HepG2 (cell line): Measurements from ENCODE around the gene HIPK2. TPM values are rescaled to one million over a fixed set of nuclear protein-coding genes. Genes with fewer than 3 reads are reported as not detected.

Experiments
- AGO2 ChIP-seq: fragments of 200-400 bp; formaldehyde crosslinking; optimal IDR thresholded peaks from 2 replicates; pipeline ENCODE3; 2017; ENCODE audit warnings: mild to moderate bottlenecking, low read depth, low read length, moderate library complexity
- ATM ChIP-seq: fragments of 450-650 bp; IDR thresholded peaks from 2 replicates; pipeline ENCODE4 v1.7.1; 2017; ENCODE audit warnings: mild to moderate bottlenecking, borderline replicate concordance
- DBP ChIP-seq: sonication (generic); formaldehyde crosslinking; IDR thresholded peaks from 2 replicates; pipeline ENCODE4 v1.4.0; 2020; ENCODE audit warnings: missing genetic modification reagents; ENCODE audit errors: not compliant biosample characterization
- GABPA ChIP-seq, 2 experiments: IDR thresholded peaks; 2 replicates each; pipeline ENCODE4 v1.6.1; 2011 to 2016; ENCODE audit warnings: low read depth in 2 of 2, low read length in 1 of 2, missing biosample characterization in 1 of 2, missing genetic modification characterization in 1 of 2
- HOMEZ ChIP-seq: IDR thresholded peaks from 2 replicates; pipeline ENCODE4 v1.6.1; 2016; ENCODE audit warnings: low read depth
- MLXIP ChIP-seq: sonication (generic); formaldehyde crosslinking; IDR thresholded peaks from 2 replicates; pipeline ENCODE4 v1.9.0; 2021; ENCODE audit warnings: missing genetic modification reagents, borderline replicate concordance
- MNT ChIP-seq: fragments of 450-650 bp; IDR thresholded peaks from 2 replicates; pipeline ENCODE4 v1.6.1; 2016
- SCMH1 ChIP-seq: sonication (generic); formaldehyde crosslinking; IDR thresholded peaks from 2 replicates; pipeline ENCODE4 v1.9.0; 2021; ENCODE audit warnings: missing genetic modification reagents, mild to moderate bottlenecking, borderline replicate concordance
- TCF7 ChIP-seq: sonication (generic); IDR thresholded peaks from 2 replicates; pipeline ENCODE4 v1.6.1; 2016; ENCODE audit warnings: antibody characterized with exemption, low read depth
- ZNF382 ChIP-seq: sonication (generic); formaldehyde crosslinking; IDR thresholded peaks from 2 replicates; pipeline ENCODE4 v1.5.0; 2020; ENCODE audit warnings: missing genetic modification reagents, mild to moderate bottlenecking, borderline replicate concordance
- ZNF709 ChIP-seq: sonication (generic); formaldehyde crosslinking; IDR thresholded peaks from 2 replicates; pipeline ENCODE4 v1.5.0; 2020; ENCODE audit warnings: mild to moderate bottlenecking, missing genetic modification reagents
- ZNF746 ChIP-seq: sonication (generic); formaldehyde crosslinking; IDR thresholded peaks from 2 replicates; pipeline ENCODE4 v1.8.0; 2022; ENCODE audit warnings: mild to moderate bottlenecking, missing genetic modification reagents
- polyA plus RNA-seq, 8 experiments: library from polyadenylated mRNA; depleted of rRNA in 3 of 8; stranded (reverse) in 7 of 8; unstranded in 1 of 8; fragments of >200 nt; fragmentation: Illumina TruSeq in 4 of 8; extraction: Trizol in 4 of 8; gene quantifications; 2 replicates each; pipeline versions ENCODE4 v1.2.1 to v1.2.3, GENCODE V29; 2011 to 2016; ENCODE audit warnings: low read depth in 4 of 8, missing spikeins in 1 of 8, mixed read lengths in 1 of 8; ENCODE audit not compliant: insufficient read depth in 1 of 8
- total RNA-seq, 5 experiments: library from RNA; depleted of rRNA; stranded (reverse); fragments of >200 nt; fragmentation: Illumina TruSeq; extraction: Trizol; gene quantifications; 2 replicates each; pipeline ENCODE4 v1.2.3, GENCODE V29; 2016; ENCODE audit warnings: low read depth in 1 of 5

HIPK2 gene
- total and polyA plus RNA-seq, 2 of the 13 experiments (the other 11 are each of a cell fraction or from before 2014, with no cell fraction given) = 14.4 to 20.2 TPM

GRCh38 chr7:139658908-139659675, 118.7 kb downstream of the HIPK2 start (continued):
- 0 out of 2 replicates have a peak, but pooled peaks have one; percentile 8 for TF ChIP-seq HOMEZ (CRISPR knock-in tag)
- peak; percentile 35; the same call in 1 of the 2 replicates for TF ChIP-seq TCF7
- no peak for TF ChIP-seq ATM
- no peak for TF ChIP-seq GABPA (IDR thresholded peaks at IDR 0.05; ENCODE audit: low read depth, low read length)
- TF ChIP-seq GABPA (CRISPR knock-in tag; IDR thresholded peaks at IDR 0.05; ENCODE audit: low read depth) = no peak
- no peak for TF ChIP-seq MNT
- no peak for TF ChIP-seq ZNF709 (CRISPR knock-in tag)
- TF ChIP-seq SCMH1 (CRISPR knock-in tag) = no peak
- no peak for TF ChIP-seq MLXIP (CRISPR knock-in tag)
- TF ChIP-seq DBP (CRISPR knock-in tag) = no peak
- TF ChIP-seq ZNF746 = no peak
- TF ChIP-seq ZNF382 (CRISPR knock-in tag) = no peak
- no peak for TF ChIP-seq AGO2
